Activated naive CD4-positive, alpha-beta T cell treated with anti-CD3 and anti-CD28 coated beads, Interleukin-2, amount 50 U/mL, for 24 hours (primary cell): ENCODE data around the gene GJA1.
"Not testable (repeated sequence)": the region's sequence is repeated elsewhere in the genome, so short reads cannot be mapped to it uniquely, and the experiment has no call there.

Source experiments
- H3K27ac Mint-ChIP-seq: one replicate; pipeline ENCODE4 v1.8.0; 2021; ENCODE audit warnings: mild to moderate bottlenecking, mixed read lengths
- H3K27me3 Mint-ChIP-seq: one replicate; pipeline ENCODE4 v1.8.0; 2021; ENCODE audit warnings: mixed read lengths
- H3K36me3 Mint-ChIP-seq: one replicate; pipeline ENCODE4 v1.8.0; 2021; ENCODE audit warnings: mixed read lengths
- H3K4me1 Mint-ChIP-seq: one replicate; pipeline ENCODE4 v1.8.0; 2021; ENCODE audit warnings: mixed read lengths
- H3K4me3 Mint-ChIP-seq: one replicate; pipeline ENCODE4 v1.8.0; 2021; ENCODE audit warnings: mild to moderate bottlenecking, mixed read lengths
- H3K9me3 Mint-ChIP-seq: one replicate; pipeline ENCODE4 v1.8.0; 2021; ENCODE audit warnings: mixed read lengths

The GJA1 gene

GRCh38 chr6:121435444-121436069 lies at the start of gene GJA1:
Gene GJA1, plus strand, starts transcription at chr6:121435646. Its CDS starts 11,202 bp downstream, at chr6:121446848.
- Mint-ChIP-seq H3K9me3 (no peaks in the 10 kb centered on the region), H3K27me3 (peaks cover 10% of the 10 kb centered on the region), H3K4me1 (peaks cover 31% of the 10 kb centered on the region), H3K4me3 (peak within 1 kb of the TSS; percentile 91), H3K27ac (peak within 1 kb of the TSS; percentile 82), H3K36me3 (no peaks in the 10 kb centered on the region)

- H3K36me3 Mint-ChIP-seq, H3K9me3 Mint-ChIP-seq, H3K27me3 Mint-ChIP-seq, H3K4me1 Mint-ChIP-seq, H3K27ac Mint-ChIP-seq, H3K4me3 Mint-ChIP-seq: not testable (repeated sequence)
Observed at GRCh38 chr6:121386551-121386950, 48.9 kb upstream of the GJA1 start.

GRCh38 chr6:121389419-121389818 lies 46.0 kb upstream of the GJA1 start:
- Mint-ChIP-seq H3K27ac (no peak overlapping the region), H3K27me3 (no peaks in the 10 kb centered on the region), H3K4me3 (no peak overlapping the region), H3K36me3 (no peaks in the 10 kb centered on the region), H3K9me3 (no peaks in the 10 kb centered on the region), H3K4me1 (no peaks in the 10 kb centered on the region)

- Mint-ChIP-seq H3K4me3 (no peak overlapping the region), H3K9me3 (no peaks in the 10 kb centered on the region), H3K27ac (no peak overlapping the region), H3K4me1 (no peaks in the 10 kb centered on the region), H3K27me3 (no peaks in the 10 kb centered on the region), H3K36me3 (no peaks in the 10 kb centered on the region)
Observed at GRCh38 chr6:121393731-121394505, 41.5 kb upstream of the GJA1 start.

GRCh38 chr6:121395736-121396135 lies 39.7 kb upstream of the GJA1 start:
- Mint-ChIP-seq H3K36me3 (no peaks in the 10 kb centered on the region), H3K9me3 (no peaks in the 10 kb centered on the region), H3K27ac (no peak overlapping the region), H3K27me3 (no peaks in the 10 kb centered on the region), H3K4me3 (no peak overlapping the region), H3K4me1 (no peaks in the 10 kb centered on the region)

GRCh38 chr6:121397188-121397587 lies 38.3 kb upstream of the GJA1 start:
- not testable (repeated sequence) for H3K36me3 Mint-ChIP-seq, H3K9me3 Mint-ChIP-seq, H3K27me3 Mint-ChIP-seq, H3K4me1 Mint-ChIP-seq, H3K4me3 Mint-ChIP-seq, H3K27ac Mint-ChIP-seq

- no peaks in the 10 kb centered on the region for H3K27me3 Mint-ChIP-seq
- H3K4me1 Mint-ChIP-seq: no peaks in the 10 kb centered on the region
- H3K4me3 Mint-ChIP-seq: no peak overlapping the region
- no peak overlapping the region for H3K27ac Mint-ChIP-seq
- H3K36me3 Mint-ChIP-seq: no peaks in the 10 kb centered on the region
- H3K9me3 Mint-ChIP-seq: no peaks in the 10 kb centered on the region
Observed at GRCh38 chr6:121398127-121398526, 37.3 kb upstream of the GJA1 start.

GRCh38 chr6:121399966-121400365 lies 35.5 kb upstream of the GJA1 start:
- Mint-ChIP-seq H3K27me3 (no peaks in the 10 kb centered on the region), H3K4me1 (no peaks in the 10 kb centered on the region), H3K4me3 (no peak overlapping the region), H3K36me3 (no peaks in the 10 kb centered on the region), H3K27ac (no peak overlapping the region), H3K9me3 (no peaks in the 10 kb centered on the region)

- no peaks in the 10 kb centered on the region for H3K36me3 Mint-ChIP-seq
- no peak overlapping the region for H3K4me3 Mint-ChIP-seq
- no peaks in the 10 kb centered on the region for H3K27me3 Mint-ChIP-seq
- H3K4me1 Mint-ChIP-seq: no peaks in the 10 kb centered on the region
- no peaks in the 10 kb centered on the region for H3K9me3 Mint-ChIP-seq
- no peak overlapping the region for H3K27ac Mint-ChIP-seq
Observed at GRCh38 chr6:121403964-121404363, 31.5 kb upstream of the GJA1 start.

GRCh38 chr6:121405306-121405705 lies 30.1 kb upstream of the GJA1 start:
- no peak overlapping the region for H3K4me3 Mint-ChIP-seq
- H3K36me3 Mint-ChIP-seq: no peaks in the 10 kb centered on the region

GRCh38 chr6:121408321-121408720 lies 27.1 kb upstream of the GJA1 start:
- no peaks in the 10 kb centered on the region for H3K9me3 Mint-ChIP-seq
- no peak overlapping the region for H3K27ac Mint-ChIP-seq
- H3K4me1 Mint-ChIP-seq: no peaks in the 10 kb centered on the region
- H3K27me3 Mint-ChIP-seq: no peaks in the 10 kb centered on the region
- H3K36me3 Mint-ChIP-seq: no peaks in the 10 kb centered on the region
- no peak overlapping the region for H3K4me3 Mint-ChIP-seq

More at GRCh38 chr6:121405306-121405705, 30.1 kb upstream of the GJA1 start:
- Mint-ChIP-seq H3K9me3 (no peaks in the 10 kb centered on the region), H3K27ac (no peak overlapping the region), H3K4me1 (no peaks in the 10 kb centered on the region), H3K27me3 (no peaks in the 10 kb centered on the region)

- H3K27ac Mint-ChIP-seq: no peak overlapping the region
- no peaks in the 10 kb centered on the region for H3K27me3 Mint-ChIP-seq
- H3K9me3 Mint-ChIP-seq: no peaks in the 10 kb centered on the region
- no peak overlapping the region for H3K4me3 Mint-ChIP-seq
- no peaks in the 10 kb centered on the region for H3K4me1 Mint-ChIP-seq
- H3K36me3 Mint-ChIP-seq: no peaks in the 10 kb centered on the region
Observed at GRCh38 chr6:121413879-121414278, 21.6 kb upstream of the GJA1 start.

GRCh38 chr6:121418346-121418745 lies 17.1 kb upstream of the GJA1 start:
- H3K27ac Mint-ChIP-seq: no peak overlapping the region
- no peak overlapping the region for H3K4me3 Mint-ChIP-seq
- H3K36me3 Mint-ChIP-seq: no peaks in the 10 kb centered on the region
- no peaks in the 10 kb centered on the region for H3K9me3 Mint-ChIP-seq
- no peaks in the 10 kb centered on the region for H3K27me3 Mint-ChIP-seq
- H3K4me1 Mint-ChIP-seq: no peaks in the 10 kb centered on the region

- no peak overlapping the region for H3K4me3 Mint-ChIP-seq
- peaks cover 13% of the 10 kb centered on the region for H3K4me1 Mint-ChIP-seq
- no peaks in the 10 kb centered on the region for H3K27me3 Mint-ChIP-seq
- H3K9me3 Mint-ChIP-seq: no peaks in the 10 kb centered on the region
- H3K36me3 Mint-ChIP-seq: no peaks in the 10 kb centered on the region
- H3K27ac Mint-ChIP-seq: no peak overlapping the region
Observed at GRCh38 chr6:121426686-121427085, 8.8 kb upstream of the GJA1 start.

GRCh38 chr6:121428872-121429756 lies 6.3 kb upstream of the GJA1 start:
- no peak overlapping the region for H3K4me3 Mint-ChIP-seq
- H3K4me1 Mint-ChIP-seq: peaks cover 13% of the 10 kb centered on the region
- no peaks in the 10 kb centered on the region for H3K27me3 Mint-ChIP-seq
- no peaks in the 10 kb centered on the region for H3K9me3 Mint-ChIP-seq
- no peak overlapping the region for H3K27ac Mint-ChIP-seq
- no peaks in the 10 kb centered on the region for H3K36me3 Mint-ChIP-seq
